CD4-positive, alpha-beta T cell treated with Interferon alpha-2 for 1 hour (primary cell): ENCODE measurements around the gene LOXL1.
"Not testable (repeated sequence)": the region's sequence is repeated elsewhere in the genome, so short reads cannot be mapped to it uniquely, and the experiment has no call there.

Source experiments
- DNase-seq, 2 donors: peaks; one replicate each; pipeline ENCODE4 v3.0.0-alpha.2; 2020 to 2022

Gene LOXL1

GRCh38 chr15:73954188-73955145, 28.2 kb downstream of the LOXL1 start:
- DNase-seq: no peak

DNA sequence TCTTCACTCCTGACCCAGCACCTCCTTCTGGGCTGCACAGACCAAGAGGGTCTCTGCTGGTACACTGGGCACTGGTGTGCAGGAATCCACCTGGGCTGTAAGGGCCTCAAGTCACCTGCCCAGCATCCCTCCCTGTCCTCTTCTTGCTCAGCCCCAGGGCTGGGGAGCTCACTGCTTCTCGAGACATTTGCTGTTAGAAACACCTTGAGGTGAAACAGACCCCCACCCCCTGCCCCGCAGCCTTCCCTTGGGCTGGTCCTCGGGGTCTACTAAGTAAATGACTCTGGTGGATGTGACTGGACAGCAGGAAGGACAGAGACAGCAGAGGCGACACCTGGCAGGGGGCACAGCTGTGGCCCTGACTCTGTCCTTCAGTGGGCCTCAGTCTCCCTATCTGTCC, 29.1 kb downstream of the LOXL1 start:
- no peak for DNase-seq

GRCh38 chr15:73955861-73956742, 29.8 kb downstream of the LOXL1 start:
- DNase-seq: no peak

- DNase-seq: no peak
Observed at GRCh38 chr15:73956743-73957135, 30.5 kb downstream of the LOXL1 start.

GRCh38 chr15:73957276-73957675, 31.0 kb downstream of the LOXL1 start:
- no peak for DNase-seq

DNA sequence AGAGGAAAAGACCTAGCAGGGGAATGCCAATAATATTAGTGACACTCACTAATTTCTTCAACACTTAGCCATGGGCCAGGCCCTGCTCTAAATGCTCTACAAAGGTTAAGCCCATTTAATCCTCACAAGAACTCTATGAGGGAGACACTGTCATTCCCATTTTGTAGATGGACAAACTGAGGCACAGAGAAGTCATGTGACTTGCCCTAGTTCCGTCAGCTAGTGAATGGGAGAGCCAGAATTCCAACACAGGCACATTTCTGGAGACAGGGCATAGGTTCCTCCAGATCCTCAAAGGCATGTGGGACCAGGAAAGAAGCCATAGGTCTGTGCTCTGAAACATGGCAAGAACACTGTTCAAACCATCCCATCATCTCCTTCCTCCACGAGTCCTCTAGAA, 31.5 kb downstream of the LOXL1 start:
- no peak for DNase-seq

DNA sequence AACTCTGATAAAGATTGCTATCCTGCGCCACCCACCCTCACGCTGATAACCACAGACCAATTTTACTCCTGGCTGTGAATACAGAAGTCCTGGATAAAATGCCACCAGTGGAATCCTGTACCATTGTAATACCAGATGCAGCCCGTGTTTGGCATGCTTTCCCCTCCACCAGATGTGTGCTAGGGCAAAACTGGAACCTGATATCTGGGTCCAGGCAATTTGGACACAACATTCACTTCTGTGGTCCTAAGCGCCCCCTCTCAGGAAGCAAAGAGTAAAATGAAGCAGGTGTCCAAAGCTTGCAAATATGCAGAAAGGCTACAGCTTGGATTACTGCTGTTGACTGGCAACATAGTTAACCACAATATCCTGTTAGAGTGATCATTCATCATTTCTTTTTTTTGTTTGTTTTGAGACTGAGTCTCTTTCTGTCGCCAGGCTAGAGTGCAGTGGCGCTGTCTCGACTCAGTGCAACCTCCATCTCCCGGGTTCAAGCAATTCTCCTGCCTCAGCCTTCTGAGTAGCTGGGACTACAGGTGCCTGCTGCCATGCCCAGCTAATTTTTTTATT, 32.8 kb downstream of the LOXL1 start:
- DNase-seq: peak in 1 of 2 donors; percentile 45

GRCh38 chr15:73959801-73960200, 33.5 kb downstream of the LOXL1 start:
- no peak for DNase-seq

- not testable (repeated sequence) for DNase-seq
Observed at GRCh38 chr15:73960472-73961070, 34.3 kb downstream of the LOXL1 start.

DNA sequence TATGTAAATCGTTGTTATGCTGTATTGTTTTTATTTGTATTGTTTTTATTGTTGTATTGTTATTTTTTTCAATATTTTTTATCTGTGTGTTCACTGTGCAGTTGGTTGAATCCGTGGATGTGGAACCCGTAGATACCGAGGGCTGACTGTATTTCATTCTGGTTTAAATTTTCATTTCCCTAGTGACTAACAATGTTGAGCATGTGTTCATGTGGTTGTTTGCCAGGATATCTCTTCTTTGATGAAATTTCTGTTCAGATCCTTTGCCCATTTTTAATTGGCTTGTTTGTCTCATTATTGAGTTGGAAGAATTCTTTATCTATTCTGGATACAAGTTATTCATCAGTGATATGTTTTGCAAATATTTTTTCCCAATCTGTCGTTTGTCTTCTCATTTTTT, 36.2 kb downstream of the LOXL1 start:
- no peak for DNase-seq

DNA sequence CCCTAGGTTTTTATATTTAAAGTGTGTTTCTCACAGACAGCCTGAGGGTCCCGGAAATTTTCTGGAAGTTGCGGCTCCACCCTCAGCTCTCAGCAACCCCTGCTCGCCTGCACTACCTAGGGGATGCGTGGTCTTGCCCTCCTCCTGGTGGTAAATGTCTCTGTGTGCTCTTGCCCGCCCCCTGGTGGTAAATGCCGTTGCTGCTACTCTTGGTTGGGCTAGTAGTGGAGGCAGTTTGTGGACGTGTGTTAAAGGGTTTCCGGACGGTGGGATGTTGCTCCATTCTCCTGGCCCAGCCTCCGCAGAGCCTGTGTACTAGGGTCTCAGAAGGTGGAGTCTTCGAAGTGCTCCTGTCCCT, 38.5 kb downstream of the LOXL1 start:
- peak; percentile 80 to 88 for DNase-seq

DNA sequence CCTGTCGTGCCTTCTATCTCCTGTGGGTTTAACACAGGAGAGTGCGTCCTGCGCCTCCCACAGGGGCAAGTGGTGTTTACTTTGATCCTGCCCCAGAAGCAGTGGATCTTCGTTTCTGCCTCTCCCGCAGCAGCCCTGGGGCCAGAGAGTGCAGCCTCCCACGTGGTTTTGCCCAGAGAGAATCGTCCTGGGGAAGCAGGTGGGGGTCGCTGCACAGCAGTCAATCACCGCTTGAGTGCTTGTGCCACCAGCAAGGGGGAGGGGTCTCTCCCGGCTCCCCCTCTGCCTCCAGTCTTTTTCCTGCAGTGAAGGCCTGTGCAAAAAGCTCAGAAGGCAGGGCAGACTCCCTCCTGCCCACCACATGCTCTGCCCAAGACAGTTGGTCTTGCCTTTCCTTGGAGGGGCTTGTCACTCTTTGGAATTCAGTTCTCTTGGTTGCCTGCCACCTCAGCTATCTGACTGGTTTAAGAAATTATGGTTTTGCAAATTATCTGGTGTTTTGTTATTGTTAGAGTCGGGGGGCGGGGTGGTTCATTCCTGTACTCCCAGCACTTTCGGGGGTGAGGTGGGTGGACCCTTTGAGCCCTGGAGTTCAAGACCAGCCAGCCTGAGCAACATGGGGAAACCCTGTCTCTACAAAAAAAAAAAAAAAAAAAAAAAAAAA, 39.0 kb downstream of the LOXL1 start:
- no peak for DNase-seq

DNA sequence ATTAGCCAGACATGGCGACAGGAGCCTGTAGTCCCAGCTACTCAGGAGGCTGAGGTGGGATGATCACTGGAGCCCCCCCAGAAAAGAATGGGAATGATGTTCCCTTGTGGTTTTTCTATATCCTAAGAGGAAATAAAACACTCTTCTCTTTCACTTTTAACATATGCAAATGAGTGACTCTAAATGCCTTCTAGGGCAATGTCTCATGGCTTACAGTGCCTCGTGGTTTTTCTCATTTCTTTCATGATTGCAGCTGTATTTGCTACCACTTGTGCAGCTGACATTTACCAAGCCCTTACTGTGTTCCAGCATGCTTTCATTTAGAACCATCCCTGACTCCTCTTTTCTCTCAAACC, 39.5 kb downstream of the LOXL1 start:
- DNase-seq: peak in 1 of 2 donors; percentile 48

GRCh38 chr15:73968461-73968860, 42.2 kb downstream of the LOXL1 start:
- no peak for DNase-seq

DNA sequence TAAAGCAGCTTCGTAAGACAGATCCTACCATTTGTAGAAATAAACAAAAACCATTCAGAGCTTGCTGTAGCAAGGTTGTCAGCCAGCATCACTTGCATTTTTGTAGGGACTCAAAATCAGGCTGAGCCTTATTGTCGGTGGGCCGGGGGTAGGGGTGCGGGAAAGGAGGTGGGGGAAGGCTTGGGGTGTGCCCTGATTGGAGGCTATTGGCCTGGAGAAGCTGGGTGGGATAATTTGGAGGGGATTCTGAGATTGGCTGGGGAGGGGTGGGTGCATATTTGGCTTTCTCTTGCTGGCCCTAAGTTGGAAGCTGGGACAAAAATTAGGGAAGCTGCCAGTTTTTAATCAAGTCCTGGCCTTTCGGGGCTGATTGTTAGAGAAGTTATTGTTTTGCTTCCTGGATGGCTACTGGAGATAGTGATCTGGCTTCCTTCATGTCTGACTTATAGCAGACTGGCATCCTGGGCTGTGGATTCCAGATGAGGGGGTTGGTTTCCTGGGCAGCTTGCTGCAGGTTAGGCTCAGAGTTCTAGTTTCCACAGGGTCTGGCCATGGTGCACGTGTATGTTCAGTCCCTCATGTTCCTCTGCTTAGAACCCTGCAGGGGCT, 43.0 kb downstream of the LOXL1 start:
- no peak for DNase-seq

DNA sequence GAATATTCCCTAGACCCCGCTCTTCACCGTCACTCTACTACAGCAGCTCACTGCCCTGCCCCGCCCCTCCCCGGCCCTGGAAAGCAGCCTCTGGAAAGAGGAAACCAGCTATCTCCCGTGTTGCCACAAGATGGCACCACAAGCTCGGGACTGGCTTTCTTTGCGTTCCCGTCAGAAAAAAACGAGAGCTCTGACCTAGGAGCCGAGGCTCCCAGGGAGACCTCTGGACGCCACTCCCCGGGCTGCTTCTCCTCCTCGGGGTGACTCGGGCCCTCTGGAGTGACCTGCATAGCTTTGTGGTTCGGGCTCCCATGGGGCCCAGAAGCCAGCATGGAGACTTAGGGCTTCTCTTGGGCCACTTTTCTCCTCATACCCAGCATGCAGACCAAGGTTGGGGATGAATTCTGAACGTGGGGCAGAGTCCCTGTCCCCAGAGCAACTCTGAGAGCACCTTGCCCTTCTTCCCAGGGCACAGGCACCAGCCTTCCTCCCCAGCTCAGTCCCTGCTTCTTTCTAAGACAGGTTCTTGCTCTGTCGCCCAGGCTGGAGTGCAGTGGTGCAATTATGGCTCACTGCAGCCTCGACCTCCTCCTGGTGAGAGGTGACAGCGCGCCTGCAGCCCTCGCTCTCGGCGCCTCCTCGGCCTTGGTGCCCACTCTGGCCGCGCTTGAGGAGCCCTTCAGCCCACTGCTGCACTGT, 46.9 kb downstream of the LOXL1 start:
- DNase-seq: peak; percentile 78 to 86

- DNase-seq: not testable (repeated sequence)
Observed at GRCh38 chr15:73973683-73974200, 47.5 kb downstream of the LOXL1 start.

- peak; percentile 34 to 59 for DNase-seq
Observed at GRCh38 chr15:73975440-73976125, 49.3 kb downstream of the LOXL1 start.

DNA sequence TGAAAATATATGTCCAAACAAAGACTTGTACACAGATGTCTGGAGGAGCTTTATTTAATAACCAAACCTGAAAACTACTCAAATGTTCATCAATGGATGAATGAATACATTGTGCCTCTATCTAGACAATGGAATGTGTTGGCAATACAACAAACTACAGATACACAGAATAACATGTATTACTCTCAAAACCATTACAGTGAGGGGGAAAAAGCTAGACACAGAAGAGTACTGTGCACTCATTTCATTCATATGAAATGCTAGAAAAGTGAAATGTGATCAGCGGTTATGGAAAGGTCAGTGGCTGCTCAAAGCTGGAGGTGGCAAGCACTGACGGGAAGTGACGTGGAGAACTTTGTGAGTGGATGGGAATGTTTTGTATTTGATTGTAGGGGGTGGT, 52.6 kb downstream of the LOXL1 start:
- no peak for DNase-seq

- no peak for DNase-seq
Observed at GRCh38 chr15:73979636-73980035, 53.4 kb downstream of the LOXL1 start.
